Body of pancreas (tissue), 4 donors: ENCODE measurements around the gene EIF2AK3. TPM values are rescaled to one million over a fixed set of nuclear protein-coding genes. Genes with fewer than 3 reads are reported as not detected.

Source experiments
- ATAC-seq: fragments of 150-250 bp; one replicate; pipeline ENCODE4 v1.9.1; 2016
- DNase-seq, 4 donors: peaks; one replicate each; pipeline ENCODE4 v3.0.0-alpha.2; 2019
- H3K27ac ChIP-seq, 4 donors: fragments of 200-600 bp; sonication (generic); 1 replicate in 3 of 4; 2 replicates in 1 of 4; pipeline versions ENCODE4 v1.5.1 to v1.6.1; 2016 to 2019; ENCODE audit warnings: mild to moderate bottlenecking in 1 of 4, mixed read lengths in 1 of 4, moderate library complexity in 1 of 4
- H3K27me3 ChIP-seq, 2 donors: fragments of 200-600 bp; sonication (generic); one replicate each; pipeline ENCODE4 v1.6.0; 2016; ENCODE audit warnings: mild to moderate bottlenecking in 1 of 2
- H3K36me3 ChIP-seq, 2 donors: fragments of 200-600 bp; sonication (generic); replicated peaks in 1 of 2; 2 replicates each; pipeline ENCODE4 v1.5.1; 2016; ENCODE audit warnings: low read depth in 2 of 2; ENCODE audit not compliant: insufficient read depth in 1 of 2
- H3K4me1 ChIP-seq: fragments of 200-600 bp; sonication (generic); one replicate; pipeline ENCODE4 v1.6.0; 2016
- H3K4me3 ChIP-seq, 2 donors: fragments of 200-600 bp; sonication (generic); 1 replicate in 1 of 2; 2 replicates in 1 of 2; pipeline ENCODE4 v1.5.1; 2016 to 2019
- H3K9me3 ChIP-seq, 3 donors: fragments of 200-600 bp; sonication (generic); 1 replicate in 2 of 3; 2 replicates in 1 of 3; pipeline ENCODE4 v1.5.1; 2016
- CTCF ChIP-seq, 7 experiments: fragments of 450-650 bp in 4 of 7; fragments of 200-600 bp in 3 of 7; sonication (generic) in 3 of 7; IDR thresholded peaks; one replicate each; pipeline ENCODE4 v1.5.1; 2016 to 2019; ENCODE audit warnings: antibody characterized with exemption in 7 of 7
- POLR2A ChIP-seq, 3 donors: fragments of 450-650 bp; IDR thresholded peaks; one replicate each; pipeline ENCODE4 v1.6.1; 2016; ENCODE audit warnings: antibody characterized with exemption in 3 of 3, mild to moderate bottlenecking in 2 of 3
- WGBS, 2 donors: methylation state at CpG; one replicate each; pipeline ENCODE4 v1.1.5; 2017; 5-methylcytosine and 5-hydroxymethylcytosine counted together
- intact Hi-C: fragments of 100-400 bp; cut with DNase I; formaldehyde crosslinking; loops from one replicate; pipeline ENCODE4 v1.15.1; 2023
- total RNA-seq, 2 donors: library from RNA; depleted of rRNA; stranded (reverse); fragments of >200 nt; gene quantifications; one replicate each; pipeline ENCODE4 v1.1.0, GENCODE V29; 2016

Gene EIF2AK3
- 10 to 100 TPM; 42.5 to 43.6 TPM for total RNA-seq

- ATAC-seq (peak; percentile 89), DNase-seq (peak; percentile 99 to 100 (median 99))
- Histone ChIP-seq H3K27me3 (no peaks in the 10 kb centered on the region), H3K27ac (peak within 1 kb of the TSS; percentile 97 to 99 (median 98)), H3K9me3 (no peaks in the 10 kb centered on the region), H3K4me1 (peaks cover 28% of the 10 kb centered on the region), H3K36me3 (no peaks in the 10 kb centered on the region), H3K4me3 (peak within 1 kb of the TSS; percentile 72 to 85)
- 0% methylated on average over 27 to 75 of the region's 75 CpGs for WGBS, 2 donors
- TF ChIP-seq CTCF (IDR thresholded peaks at IDR 0.05) (peak in 4 of 7 experiments; percentile 30 to 61 (median 48)), POLR2A (IDR thresholded peaks at IDR 0.05) (peak; percentile 99 to 100 (median 99))
- intact Hi-C loops = no loop called here
These were observed at the start of gene EIF2AK3 for GRCh38 chr2:88627055-88627855. TSS of gene EIF2AK3 (minus strand) at chr2:88627464. CDS start at chr2:88627274, 190 bp downstream.

- Histone ChIP-seq H3K9me3 (peaks cover 0 to 5% (median 0%) of the 10 kb centered on the region in 3 donors), H3K4me3 (no peak overlapping the region), H3K27me3 (no peaks in the 10 kb centered on the region), H3K36me3 (no peaks in the 10 kb centered on the region), H3K4me1 (peaks cover 18% of the 10 kb centered on the region), H3K27ac (no peak overlapping the region)
- intact Hi-C loops = no loop called here
- 41 to 45% methylated on average over 1 of the region's 1 CpG for WGBS, 2 donors
- ATAC-seq (no peak), DNase-seq (no peak)
- TF ChIP-seq CTCF (IDR thresholded peaks at IDR 0.05) = no peak
- TF ChIP-seq POLR2A (IDR thresholded peaks at IDR 0.05) = no peak
These were observed 46.1 kb upstream of the EIF2AK3 start for GRCh38 chr2:88673363-88673762.

DNA sequence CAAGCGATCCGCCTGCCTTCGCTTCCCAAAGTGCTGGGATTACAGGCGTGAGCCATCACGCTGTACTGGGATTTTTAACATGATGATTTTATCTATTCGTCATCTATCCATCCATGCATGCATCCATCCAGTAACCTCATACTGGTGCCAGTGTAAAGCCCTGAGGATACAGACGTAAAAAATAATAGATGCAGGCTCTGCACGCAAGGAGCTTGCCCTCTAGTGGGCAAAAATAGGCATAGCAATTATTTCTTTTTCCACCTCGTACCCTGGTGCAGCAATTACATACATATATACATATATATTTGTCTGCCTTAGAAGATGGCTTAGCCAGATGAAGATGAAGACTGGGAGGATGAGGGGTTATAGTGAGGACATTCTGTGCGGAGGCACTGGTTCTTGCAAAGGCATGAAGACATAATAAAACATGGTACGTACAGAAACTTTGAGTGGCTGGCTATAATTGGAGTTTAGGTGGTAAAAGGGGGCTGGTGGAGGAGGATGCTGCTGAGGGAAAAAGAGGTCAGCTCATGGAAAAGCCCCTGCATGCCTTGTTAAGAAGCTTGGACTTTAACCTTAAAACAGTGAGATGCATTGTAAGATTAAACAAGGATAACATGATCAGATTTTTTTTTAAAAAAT lies 44.6 kb upstream of the EIF2AK3 start:
- Histone ChIP-seq H3K4me1 (peaks cover 32% of the 10 kb centered on the region), H3K9me3 (peaks cover 0 to 5% (median 0%) of the 10 kb centered on the region in 3 donors), H3K27me3 (no peaks in the 10 kb centered on the region), H3K4me3 (no peak overlapping the region), H3K36me3 (no peaks in the 10 kb centered on the region), H3K27ac (no peak overlapping the region)
- intact Hi-C loops = no loop called here
- 42% methylated on average over 11 of the region's 11 CpGs for WGBS, 2 donors
- DNase-seq (peak in 2 of 4 donors; percentile 10 to 21), ATAC-seq (peak; percentile 41)
- TF ChIP-seq CTCF (IDR thresholded peaks at IDR 0.05) (peak; percentile 66 to 96 (median 81)), POLR2A (IDR thresholded peaks at IDR 0.05) (no peak)

- peak; percentile 75 for ATAC-seq
- H3K4me3 ChIP-seq = no peak overlapping the region
- intact Hi-C loops = no loop called here
- H3K27me3 ChIP-seq = no peaks in the 10 kb centered on the region
- no peaks in the 10 kb centered on the region for H3K36me3 ChIP-seq
- peak; percentile 62 to 75 (median 67) for DNase-seq
- peaks cover 0 to 5% (median 0%) of the 10 kb centered on the region in 3 donors for H3K9me3 ChIP-seq
- H3K27ac ChIP-seq = peak overlapping the region; percentile 52 to 74 (median 62)
- TF ChIP-seq POLR2A (IDR thresholded peaks at IDR 0.05) = no peak
- TF ChIP-seq CTCF (IDR thresholded peaks at IDR 0.05) = peak; percentile 15 to 86 (median 77)
- 48 to 50% methylated on average over 6 of the region's 6 CpGs for WGBS, 2 donors
- peaks cover 47% of the 10 kb centered on the region for H3K4me1 ChIP-seq
These were observed 42.4 kb upstream of the EIF2AK3 start for GRCh38 chr2:88669482-88670214.
